WTC11 (cell line): ENCODE data around the gene BPTF. TPM values are rescaled to one million over a fixed set of nuclear protein-coding genes. Genes with fewer than 3 reads are reported as not detected.
"Not testable (repeated sequence)": the region's sequence is repeated elsewhere in the genome, so short reads cannot be mapped to it uniquely, and the experiment has no call there.

Experiments used
- ATAC-seq: fragments of 200-7000 bp; cut with Tn5 transposase; 2 replicates; pipeline ENCODE4 v1.10.0; 2021; ENCODE audit warnings: mild to moderate bottlenecking, moderate library complexity
- CTCF ChIA-PET: fragments of 300-600 bp; sonication (Branson Sonifier 250); formaldehyde crosslinking; loops from one replicate; lab custom pipeline; 2021; ENCODE audit warnings: antibody characterized with exemption; lab: Charles Lee
- POLR2A ChIA-PET: fragments of 350-600 bp; sonication (Branson Sonifier 250); formaldehyde crosslinking; loops from one replicate; lab custom pipeline; 2021; ENCODE audit warnings: antibody characterized with exemption; lab: Charles Lee
- DNase-seq: peaks from one replicate; pipeline ENCODE4 v3.0.0; 2021; ENCODE audit warnings: low spot score
- H3K27ac Mint-ChIP-seq: 2 replicates; pipeline ENCODE4 v1.8.0; 2021; ENCODE audit warnings: mixed read lengths
- H3K27me3 Mint-ChIP-seq: 2 replicates; pipeline ENCODE4 v1.8.0; 2021; ENCODE audit warnings: low read depth, mild to moderate bottlenecking, moderate library complexity, mixed read lengths
- H3K36me3 Mint-ChIP-seq: 2 replicates; pipeline ENCODE4 v1.8.0; 2021; ENCODE audit warnings: mixed read lengths
- H3K4me1 Mint-ChIP-seq: 2 replicates; pipeline ENCODE4 v1.8.0; 2022; ENCODE audit warnings: mixed read lengths
- H3K4me3 Mint-ChIP-seq: 2 replicates; pipeline ENCODE4 v1.8.0; 2021; ENCODE audit warnings: mild to moderate bottlenecking, moderate library complexity, mixed read lengths
- H3K9me3 Mint-ChIP-seq: 2 replicates; pipeline ENCODE4 v1.8.0; 2021; ENCODE audit warnings: mixed read lengths
- ATF1 ChIP-seq: sonication (generic); formaldehyde crosslinking; IDR thresholded peaks from 2 replicates; pipeline ENCODE4 v1.8.1; 2023; ENCODE audit warnings: mild to moderate bottlenecking, moderate library complexity, missing genetic modification reagents
- CREM ChIP-seq: sonication (generic); formaldehyde crosslinking; IDR thresholded peaks from 2 replicates; pipeline ENCODE4 v1.8.1; 2022; ENCODE audit warnings: mild to moderate bottlenecking, missing genetic modification reagents, moderate library complexity
- ETV6 ChIP-seq: sonication (generic); formaldehyde crosslinking; IDR thresholded peaks from 2 replicates; pipeline ENCODE4 v1.8.1; 2022; ENCODE audit warnings: mild to moderate bottlenecking, missing genetic modification reagents
- FOXJ3 ChIP-seq: sonication (generic); formaldehyde crosslinking; IDR thresholded peaks from 2 replicates; pipeline ENCODE4 v1.9.0; 2021; ENCODE audit warnings: missing genetic modification reagents, mild to moderate bottlenecking, borderline replicate concordance
- FOXP4 ChIP-seq: sonication (generic); formaldehyde crosslinking; IDR thresholded peaks from 2 replicates; pipeline ENCODE4 v1.8.0; 2022; ENCODE audit warnings: mild to moderate bottlenecking, missing genetic modification reagents
- HMGA2 ChIP-seq: fragments of 250-450 bp; sonication (Bioruptor Pico); IDR thresholded peaks from 2 replicates; pipeline ENCODE4 v1.4.0; 2021; ENCODE audit warnings: mild to moderate bottlenecking, moderate library complexity
- MYBL2 ChIP-seq: sonication (generic); formaldehyde crosslinking; IDR thresholded peaks from 2 replicates; pipeline ENCODE4 v1.8.1; 2023; ENCODE audit warnings: mild to moderate bottlenecking, moderate library complexity, missing genetic modification reagents
- NFE2L1 ChIP-seq: sonication (generic); formaldehyde crosslinking; IDR thresholded peaks from 2 replicates; pipeline ENCODE4 v1.8.1; 2023; ENCODE audit warnings: missing genetic modification reagents
- PRRX2 ChIP-seq: fragments of 250-450 bp; sonication (Bioruptor Pico); IDR thresholded peaks from 2 replicates; pipeline ENCODE4 v1.8.0; 2021; ENCODE audit warnings: mild to moderate bottlenecking
- RELA ChIP-seq: sonication (generic); formaldehyde crosslinking; IDR thresholded peaks from 2 replicates; pipeline ENCODE4 v1.8.1; 2022; ENCODE audit warnings: missing genetic modification reagents, mild to moderate bottlenecking, borderline replicate concordance
- TCF7 ChIP-seq: sonication (generic); formaldehyde crosslinking; IDR thresholded peaks from 2 replicates; pipeline ENCODE4 v1.8.0; 2022; ENCODE audit warnings: mild to moderate bottlenecking, low read depth, missing genetic modification reagents, moderate library complexity
- TP53 ChIP-seq: sonication (generic); formaldehyde crosslinking; IDR thresholded peaks from 2 replicates; pipeline ENCODE4 v1.8.1; 2023; ENCODE audit warnings: mild to moderate bottlenecking, missing genetic modification reagents
- ZBTB43 ChIP-seq: sonication (generic); formaldehyde crosslinking; IDR thresholded peaks from 2 replicates; pipeline ENCODE4 v1.8.1; 2023; ENCODE audit warnings: mild to moderate bottlenecking, missing genetic modification reagents
- ZNF138 ChIP-seq: sonication (generic); formaldehyde crosslinking; conservative IDR thresholded peaks from 2 replicates; pipeline ENCODE4 v1.8.1; 2022; ENCODE audit warnings: mild to moderate bottlenecking, moderate library complexity, missing genetic modification reagents
- ZNF317 ChIP-seq: sonication (generic); formaldehyde crosslinking; IDR thresholded peaks from 2 replicates; pipeline ENCODE4 v1.8.1; 2023; ENCODE audit warnings: low read depth, mild to moderate bottlenecking, moderate library complexity, missing genetic modification reagents, borderline replicate concordance
- ZNF671 ChIP-seq: fragments of 250-450 bp; sonication (Bioruptor Pico); IDR thresholded peaks from 2 replicates; pipeline ENCODE4 v1.8.0; 2021; ENCODE audit warnings: mild to moderate bottlenecking
- total RNA-seq: library from RNA; stranded (reverse); gene quantifications from 3 replicates; pipeline ENCODE4 v1.2.3, GENCODE V29; 2021
- TF ChIP-seq, protein P1 (sequence below): fragments of 200-600 bp; IDR thresholded peaks from 2 replicates; pipeline ENCODE4 v1.8.0; 2022; ENCODE audit warnings: antibody characterized with exemption
- TF ChIP-seq, protein P2 (sequence below): sonication (generic); formaldehyde crosslinking; IDR thresholded peaks from 2 replicates; pipeline ENCODE4 v1.8.1; 2022; ENCODE audit warnings: low read depth, missing genetic modification reagents, borderline replicate concordance
- TF ChIP-seq, protein P3 (sequence below): sonication (generic); formaldehyde crosslinking; IDR thresholded peaks from 2 replicates; pipeline ENCODE4 v1.8.1; 2022; ENCODE audit warnings: mild to moderate bottlenecking, moderate library complexity, missing genetic modification reagents

Gene BPTF
- total RNA-seq, 1 experiment from 2014 or later = 178 TPM

GRCh38 chr17:67963145-67963572 lies 137.9 kb downstream of the BPTF start:
- H3K9me3 Mint-ChIP-seq, H3K27me3 Mint-ChIP-seq, H3K4me1 Mint-ChIP-seq, POLR2A ChIA-PET, H3K4me3 Mint-ChIP-seq: not testable (repeated sequence)
- ATAC-seq (peak; percentile 70), DNase-seq (peak; percentile 47)
- TF ChIP-seq, protein P1, sequence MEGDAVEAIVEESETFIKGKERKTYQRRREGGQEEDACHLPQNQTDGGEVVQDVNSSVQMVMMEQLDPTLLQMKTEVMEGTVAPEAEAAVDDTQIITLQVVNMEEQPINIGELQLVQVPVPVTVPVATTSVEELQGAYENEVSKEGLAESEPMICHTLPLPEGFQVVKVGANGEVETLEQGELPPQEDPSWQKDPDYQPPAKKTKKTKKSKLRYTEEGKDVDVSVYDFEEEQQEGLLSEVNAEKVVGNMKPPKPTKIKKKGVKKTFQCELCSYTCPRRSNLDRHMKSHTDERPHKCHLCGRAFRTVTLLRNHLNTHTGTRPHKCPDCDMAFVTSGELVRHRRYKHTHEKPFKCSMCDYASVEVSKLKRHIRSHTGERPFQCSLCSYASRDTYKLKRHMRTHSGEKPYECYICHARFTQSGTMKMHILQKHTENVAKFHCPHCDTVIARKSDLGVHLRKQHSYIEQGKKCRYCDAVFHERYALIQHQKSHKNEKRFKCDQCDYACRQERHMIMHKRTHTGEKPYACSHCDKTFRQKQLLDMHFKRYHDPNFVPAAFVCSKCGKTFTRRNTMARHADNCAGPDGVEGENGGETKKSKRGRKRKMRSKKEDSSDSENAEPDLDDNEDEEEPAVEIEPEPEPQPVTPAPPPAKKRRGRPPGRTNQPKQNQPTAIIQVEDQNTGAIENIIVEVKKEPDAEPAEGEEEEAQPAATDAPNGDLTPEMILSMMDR = peak; percentile 40
- H3K27ac Mint-ChIP-seq = peak overlapping the region; percentile 9; the same call in 1 of the 2 replicates
- peaks cover 61% of the 10 kb centered on the region for H3K36me3 Mint-ChIP-seq
- CTCF ChIA-PET = interaction anchor here (0.7 kb wide), 1 partner anchor 12 kb away, joined by 5 read pairs; no protein-coding TSS in a partner anchor

DNA sequence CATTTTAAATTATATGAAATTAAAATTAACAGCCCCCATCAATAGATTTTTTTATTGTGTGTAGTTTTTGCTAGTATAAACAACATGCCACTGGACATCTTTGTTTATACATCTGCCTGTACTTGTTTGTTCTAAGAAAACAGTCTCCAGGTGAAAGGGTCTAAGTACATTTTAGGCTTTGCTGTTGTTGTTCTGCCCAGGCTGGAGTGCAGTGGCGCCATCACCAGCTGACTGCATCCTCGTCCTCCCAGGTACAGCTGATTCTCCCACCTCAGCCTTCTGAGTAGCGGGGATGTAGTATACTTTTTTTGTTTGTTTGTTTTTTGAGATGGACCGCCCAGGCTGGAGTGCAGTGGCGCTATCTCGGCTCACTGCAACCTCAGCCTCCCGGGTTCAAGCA lies 145.5 kb downstream of the BPTF start:
- no peak for TF ChIP-seq HMGA2 (CRISPR knock-in tag)
- TF ChIP-seq CREM (CRISPR knock-in tag) = no peak
- TF ChIP-seq TP53 (CRISPR knock-in tag) = no peak
- no peak for TF ChIP-seq PRRX2 (CRISPR knock-in tag)
- TF ChIP-seq ZNF138 (CRISPR knock-in tag) = no peak
- TF ChIP-seq ETV6 = no peak
- TF ChIP-seq, protein P2, sequence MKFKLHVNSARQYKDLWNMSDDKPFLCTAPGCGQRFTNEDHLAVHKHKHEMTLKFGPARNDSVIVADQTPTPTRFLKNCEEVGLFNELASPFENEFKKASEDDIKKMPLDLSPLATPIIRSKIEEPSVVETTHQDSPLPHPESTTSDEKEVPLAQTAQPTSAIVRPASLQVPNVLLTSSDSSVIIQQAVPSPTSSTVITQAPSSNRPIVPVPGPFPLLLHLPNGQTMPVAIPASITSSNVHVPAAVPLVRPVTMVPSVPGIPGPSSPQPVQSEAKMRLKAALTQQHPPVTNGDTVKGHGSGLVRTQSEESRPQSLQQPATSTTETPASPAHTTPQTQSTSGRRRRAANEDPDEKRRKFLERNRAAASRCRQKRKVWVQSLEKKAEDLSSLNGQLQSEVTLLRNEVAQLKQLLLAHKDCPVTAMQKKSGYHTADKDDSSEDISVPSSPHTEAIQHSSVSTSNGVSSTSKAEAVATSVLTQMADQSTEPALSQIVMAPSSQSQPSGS (CRISPR knock-in tag) = no peak
- TF ChIP-seq MYBL2 (CRISPR knock-in tag) = no peak
- no peak for TF ChIP-seq RELA (CRISPR knock-in tag)
- no peak for TF ChIP-seq ZNF317 (CRISPR knock-in tag)
- TF ChIP-seq ZNF671 (CRISPR knock-in tag) = no peak
- TF ChIP-seq FOXJ3 (CRISPR knock-in tag) = no peak
- TF ChIP-seq TCF7 (CRISPR knock-in tag) = no peak
- TF ChIP-seq ATF1 (CRISPR knock-in tag) = no peak
- TF ChIP-seq ZBTB43 (CRISPR knock-in tag) = no peak
- TF ChIP-seq FOXP4 (CRISPR knock-in tag) = no peak
- no peak for TF ChIP-seq NFE2L1
- TF ChIP-seq, protein P3, sequence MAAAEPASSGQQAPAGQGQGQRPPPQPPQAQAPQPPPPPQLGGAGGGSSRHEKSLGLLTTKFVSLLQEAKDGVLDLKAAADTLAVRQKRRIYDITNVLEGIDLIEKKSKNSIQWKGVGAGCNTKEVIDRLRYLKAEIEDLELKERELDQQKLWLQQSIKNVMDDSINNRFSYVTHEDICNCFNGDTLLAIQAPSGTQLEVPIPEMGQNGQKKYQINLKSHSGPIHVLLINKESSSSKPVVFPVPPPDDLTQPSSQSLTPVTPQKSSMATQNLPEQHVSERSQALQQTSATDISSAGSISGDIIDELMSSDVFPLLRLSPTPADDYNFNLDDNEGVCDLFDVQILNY (CRISPR knock-in tag) = no peak
- TF ChIP-seq, all 79 proteins: peak for 0
- Mint-ChIP-seq H3K27me3 (no peaks in the 10 kb centered on the region), H3K27ac (no peak overlapping the region), H3K36me3 (peaks cover 31% of the 10 kb centered on the region), H3K4me3 (no peak overlapping the region), H3K9me3 (no peaks in the 10 kb centered on the region), H3K4me1 (peaks cover 23% of the 10 kb centered on the region)
- ChIA-PET POLR2A (no interaction called here), CTCF (interaction anchor here (0.6 to 1.3 kb wide), 2 partner anchors 15 to 49 kb away, joined by 3 to 4 read pairs; no protein-coding TSS in a partner anchor)
- DNase-seq (no peak), ATAC-seq (no peak)
